HG03520 (cell line): ENCODE data around the gene HSD17B3.
"Not testable (repeated sequence)": the region's sequence is repeated elsewhere in the genome, so short reads cannot be mapped to it uniquely, and the experiment has no call there.

Experiments used
- ATAC-seq: cut with Tn5 transposase; IDR thresholded peaks from one replicate; pipeline ENCODE4 v1.9.1; 2021; ENCODE audit warnings: mild to moderate bottlenecking, moderate library complexity; ENCODE audit not compliant: unreplicated experiment

The HSD17B3 gene

GRCh38 chr9:96236854-96237550 lies 65.0 kb downstream of the HSD17B3 start:
- no peak for ATAC-seq

DNA sequence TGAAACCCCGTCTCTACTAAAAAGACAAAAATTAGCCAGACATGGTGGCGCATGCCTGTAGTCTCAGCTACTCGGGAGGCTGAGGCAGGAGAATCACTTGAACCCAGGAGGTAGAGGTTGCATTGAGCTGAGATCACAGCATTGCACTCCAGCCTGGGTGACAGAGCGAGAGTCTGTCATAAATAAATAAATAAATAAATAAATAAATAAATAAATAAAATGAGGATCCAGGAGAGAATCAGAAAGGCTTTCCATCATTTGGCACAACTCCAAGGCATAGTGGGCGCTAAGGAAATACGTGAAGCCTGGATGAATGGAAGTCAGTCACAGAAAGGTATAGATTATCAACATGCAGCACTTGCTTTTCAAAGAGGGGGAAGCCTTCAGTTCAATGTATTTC lies 65.6 kb downstream of the HSD17B3 start:
- ATAC-seq, result not testable (repeated sequence)

- no peak for ATAC-seq
These were observed 69.3 kb downstream of the HSD17B3 start for GRCh38 chr9:96232539-96233241.

GRCh38 chr9:96232164-96232538 lies 69.8 kb downstream of the HSD17B3 start:
- no peak for ATAC-seq

DNA sequence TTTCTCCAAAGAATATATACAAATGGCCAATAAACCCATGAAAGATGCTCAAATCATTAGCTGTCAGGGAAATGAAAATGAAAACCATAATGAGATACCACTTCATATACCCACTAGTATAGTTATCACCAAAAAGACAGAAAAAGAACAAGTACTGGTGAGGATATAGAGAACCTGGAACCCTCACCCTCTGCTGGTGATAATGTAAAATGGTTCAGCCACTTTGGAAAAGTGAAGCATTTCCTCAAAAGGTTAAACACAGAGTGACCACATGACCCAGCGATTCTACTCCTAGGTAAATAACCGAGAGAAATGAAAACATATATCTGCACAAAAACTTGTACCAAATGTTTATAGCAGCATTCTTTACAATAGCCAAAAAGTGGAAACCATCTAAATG lies 72.0 kb downstream of the HSD17B3 start:
- ATAC-seq, result no peak

DNA sequence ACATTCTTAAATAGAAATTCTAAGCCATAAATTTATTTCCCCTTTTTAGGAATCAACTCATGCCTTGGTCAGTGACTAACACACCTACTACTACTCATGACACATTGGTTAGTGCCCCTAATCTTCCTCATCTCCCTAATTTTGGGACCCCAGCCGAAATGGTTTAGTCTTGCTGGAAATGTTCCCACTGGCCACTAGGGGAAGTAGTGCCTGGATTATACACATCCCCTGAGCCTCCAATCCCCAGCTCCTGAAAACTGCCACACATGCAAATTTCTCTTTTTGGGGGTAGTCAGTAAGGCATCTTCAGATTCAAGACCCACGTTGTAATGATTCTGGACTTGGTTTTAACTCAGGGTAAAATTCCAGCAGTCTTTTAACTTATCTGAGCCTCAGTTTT lies 79.8 kb downstream of the HSD17B3 start:
- no peak for ATAC-seq

DNA sequence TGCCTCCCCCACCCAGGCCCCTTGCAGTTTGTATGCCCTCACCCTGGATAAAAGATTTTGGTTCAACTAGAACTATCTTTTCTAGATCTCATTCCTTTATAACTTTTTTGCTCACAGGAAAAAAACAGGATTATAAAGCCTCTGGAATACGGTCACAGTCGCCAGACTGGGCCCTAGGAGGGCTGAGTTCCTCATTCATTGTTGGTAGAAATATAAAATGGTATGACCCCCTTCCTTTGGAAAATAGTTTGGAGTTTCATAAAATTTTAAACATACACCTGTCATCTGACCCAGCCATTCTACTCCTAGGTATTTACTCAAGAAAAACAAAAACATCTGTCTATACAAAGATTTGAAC lies 82.1 kb downstream of the HSD17B3 start:
- ATAC-seq, result no peak

- no peak for ATAC-seq
These were observed 82.7 kb downstream of the HSD17B3 start for GRCh38 chr9:96219026-96219899.

DNA sequence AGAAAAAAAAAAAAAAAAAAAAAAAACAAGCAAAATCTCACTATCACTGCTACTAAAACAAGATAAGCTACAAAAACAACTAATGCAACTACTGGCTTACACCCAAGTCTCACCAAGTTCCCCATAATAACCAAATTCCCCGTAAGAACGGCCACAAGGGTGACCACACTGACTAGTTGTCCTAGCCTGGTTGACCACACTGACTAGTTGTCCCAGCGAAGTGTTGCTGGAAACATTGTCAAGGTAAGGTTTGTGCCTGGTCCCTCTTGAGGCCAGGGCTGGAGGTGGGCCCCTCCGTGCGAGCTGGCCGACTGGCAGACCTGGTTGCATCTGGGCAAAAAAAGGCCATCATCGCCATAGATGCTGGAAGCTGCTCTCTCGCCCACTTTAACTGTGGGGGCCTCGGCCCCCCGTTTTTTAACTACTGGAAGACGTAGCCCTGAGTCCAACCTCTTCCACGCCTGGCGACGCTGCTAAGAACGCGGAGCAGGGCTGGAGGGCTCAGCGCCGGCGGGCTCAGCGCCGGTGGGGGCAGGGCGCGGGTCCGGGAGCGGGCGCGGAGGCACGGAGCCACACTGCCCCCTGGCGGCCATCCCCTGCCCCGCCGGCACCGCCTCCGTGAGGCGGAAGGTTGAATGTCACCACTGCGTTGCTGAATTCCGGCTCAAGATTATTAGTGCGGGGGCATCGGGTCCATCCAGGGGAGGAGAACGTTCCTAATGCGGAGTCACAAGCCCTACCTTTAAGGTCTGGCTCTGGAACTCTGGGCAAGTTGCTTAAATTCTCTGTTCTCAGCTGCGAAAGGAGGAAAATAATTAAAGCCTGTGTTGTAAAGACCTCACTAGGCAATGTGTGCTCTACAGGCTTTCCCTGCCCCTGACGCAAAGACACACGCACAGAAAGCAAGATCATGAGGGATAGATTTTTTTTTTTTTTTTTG lies 84.0 kb downstream of the HSD17B3 start:
- no peak for ATAC-seq

DNA sequence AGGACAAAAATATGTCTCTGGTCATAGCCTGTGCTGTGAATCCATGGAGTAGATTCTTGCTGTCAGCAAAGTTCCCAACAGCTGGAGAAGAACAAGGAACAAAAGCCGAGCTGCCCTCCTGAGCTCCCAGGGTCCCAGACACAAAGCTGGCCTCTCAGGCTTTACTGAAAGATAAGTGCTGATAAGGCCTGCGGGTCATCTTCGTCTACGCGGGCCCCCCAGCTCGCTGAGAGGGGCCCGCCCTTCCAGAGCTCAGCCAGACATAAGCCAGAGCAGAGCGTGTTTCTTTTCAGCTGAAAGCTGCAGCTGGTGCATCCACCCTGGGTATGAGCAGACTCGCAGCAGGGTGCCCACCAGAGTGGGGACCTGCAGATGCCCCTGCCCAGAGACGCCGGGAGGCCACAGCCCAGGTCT lies 84.7 kb downstream of the HSD17B3 start:
- no peak for ATAC-seq

DNA sequence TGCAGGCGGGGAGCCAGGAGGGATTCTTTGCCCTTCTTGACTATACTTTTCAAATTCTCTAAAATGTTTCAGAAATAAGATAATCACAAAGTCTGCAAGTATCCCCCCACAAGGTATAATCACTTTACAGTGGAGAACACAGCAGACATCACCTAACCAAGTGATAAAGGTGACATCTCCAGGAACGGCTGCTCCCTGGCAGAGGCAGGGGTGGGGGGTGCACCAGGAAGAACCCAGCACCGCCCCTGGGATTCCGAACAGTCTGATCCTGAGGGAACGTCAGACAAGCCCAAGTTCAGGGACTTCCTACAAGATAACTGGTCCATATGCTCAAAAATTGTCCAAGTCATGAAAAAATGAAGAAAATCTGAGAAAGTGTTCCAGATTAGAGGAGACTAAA lies 85.4 kb downstream of the HSD17B3 start:
- no peak for ATAC-seq

DNA sequence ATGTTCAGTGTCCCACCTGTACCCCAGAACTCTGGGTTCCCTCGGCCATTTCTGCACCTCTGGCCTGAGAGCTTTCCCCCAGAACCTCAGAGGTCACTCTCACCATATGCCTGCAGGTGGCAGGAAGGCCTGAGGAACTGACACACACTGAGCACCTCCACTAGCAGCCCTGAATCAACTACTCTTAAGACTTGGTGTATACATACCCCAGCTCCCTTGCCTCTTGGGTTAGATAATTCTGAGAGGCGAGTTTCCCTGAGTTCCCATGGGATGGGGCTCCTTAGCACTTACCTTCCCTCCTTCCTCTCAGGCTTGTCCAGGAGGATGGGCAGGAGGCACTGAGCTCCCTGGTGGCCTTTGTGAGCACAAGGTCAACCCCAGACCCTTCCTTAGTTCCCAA lies 86.1 kb downstream of the HSD17B3 start:
- ATAC-seq, result no peak

- no peak for ATAC-seq
These were observed 87.3 kb downstream of the HSD17B3 start for GRCh38 chr9:96214635-96215034.

DNA sequence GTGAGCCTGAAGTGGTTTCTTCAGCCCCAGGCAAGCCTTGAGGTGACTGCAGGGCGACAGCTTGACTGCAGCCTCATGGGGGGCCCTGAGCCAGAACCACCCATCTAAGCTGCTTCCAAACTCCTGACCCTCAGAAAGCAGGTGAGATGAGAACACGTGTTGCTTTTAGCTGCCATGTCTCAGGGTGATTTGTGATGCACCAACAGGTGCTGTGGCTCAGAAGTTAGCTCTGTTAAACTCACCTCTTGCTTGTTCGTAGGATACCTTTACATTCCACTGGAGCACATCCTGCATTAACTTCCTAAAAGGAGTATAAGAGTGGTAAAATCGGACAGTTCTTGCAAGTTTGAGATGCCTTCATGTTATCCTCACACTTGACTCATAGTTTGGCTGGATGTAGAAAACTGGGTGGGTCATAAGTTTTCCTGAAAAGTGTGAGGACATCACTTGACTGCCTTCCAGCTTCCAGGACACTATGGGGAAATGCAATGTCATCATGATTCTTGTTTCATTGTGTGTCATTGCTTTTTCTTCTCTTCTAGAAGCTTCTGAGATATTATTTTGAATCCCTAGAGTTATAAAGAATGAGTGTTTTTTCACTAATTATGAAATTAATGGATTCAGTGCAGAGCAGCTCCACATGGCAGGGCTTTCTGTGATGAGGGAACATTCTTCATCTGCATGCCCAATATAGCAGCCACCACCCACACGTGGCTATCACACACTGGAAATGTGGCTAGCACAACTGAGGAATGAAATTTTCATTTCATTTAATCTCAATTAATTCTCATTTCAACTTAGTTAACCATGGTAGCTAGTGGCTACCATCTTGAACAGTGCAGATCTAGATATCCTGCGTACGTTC lies 92.3 kb downstream of the HSD17B3 start:
- ATAC-seq, result no peak

DNA sequence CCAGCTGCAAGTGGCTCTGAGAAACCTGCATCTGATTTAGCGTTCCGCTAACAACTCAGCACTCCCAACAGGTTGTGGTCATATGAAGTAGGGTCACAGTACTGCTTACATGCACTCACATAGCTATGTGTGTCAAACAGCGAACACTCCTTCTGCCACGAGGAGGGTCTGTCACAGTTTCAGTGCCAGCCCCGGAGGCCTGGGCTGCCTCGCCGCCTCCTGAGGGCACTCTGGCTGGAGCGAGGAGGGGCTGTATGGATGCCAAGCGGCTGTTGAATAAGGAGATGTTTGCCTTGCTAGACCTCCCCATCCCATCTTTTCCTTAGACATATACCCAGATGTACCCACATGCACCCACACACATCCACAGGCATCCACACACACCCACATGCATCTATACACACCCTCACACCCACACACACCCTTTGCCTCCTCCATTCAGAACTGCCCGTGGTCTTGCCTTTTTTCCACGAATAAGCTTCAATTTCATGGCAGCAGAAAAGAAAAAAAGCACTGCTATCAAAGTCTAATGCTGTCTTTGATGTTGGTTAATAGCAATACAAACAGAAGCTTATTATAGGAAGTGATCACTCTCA lies 95.7 kb downstream of the HSD17B3 start:
- no peak for ATAC-seq

DNA sequence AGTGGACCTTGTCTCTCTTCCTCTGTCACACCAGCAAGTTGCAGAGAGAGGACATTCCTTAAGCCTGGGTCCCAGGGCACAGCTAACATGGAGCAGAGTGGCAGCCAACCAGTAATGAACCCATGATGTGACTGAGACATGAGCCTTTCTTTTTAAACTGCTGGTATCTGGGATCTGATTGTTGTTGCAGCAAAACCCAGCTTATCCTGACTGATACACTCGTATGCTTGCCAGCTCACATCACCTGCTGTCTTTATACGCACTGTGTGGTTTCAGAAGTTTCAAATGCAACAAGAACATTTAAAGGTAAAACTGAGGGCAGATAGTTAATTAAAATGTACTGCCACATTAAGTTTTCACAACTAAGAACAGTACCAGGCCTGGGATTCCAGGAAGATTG lies 97.1 kb downstream of the HSD17B3 start:
- no peak for ATAC-seq

DNA sequence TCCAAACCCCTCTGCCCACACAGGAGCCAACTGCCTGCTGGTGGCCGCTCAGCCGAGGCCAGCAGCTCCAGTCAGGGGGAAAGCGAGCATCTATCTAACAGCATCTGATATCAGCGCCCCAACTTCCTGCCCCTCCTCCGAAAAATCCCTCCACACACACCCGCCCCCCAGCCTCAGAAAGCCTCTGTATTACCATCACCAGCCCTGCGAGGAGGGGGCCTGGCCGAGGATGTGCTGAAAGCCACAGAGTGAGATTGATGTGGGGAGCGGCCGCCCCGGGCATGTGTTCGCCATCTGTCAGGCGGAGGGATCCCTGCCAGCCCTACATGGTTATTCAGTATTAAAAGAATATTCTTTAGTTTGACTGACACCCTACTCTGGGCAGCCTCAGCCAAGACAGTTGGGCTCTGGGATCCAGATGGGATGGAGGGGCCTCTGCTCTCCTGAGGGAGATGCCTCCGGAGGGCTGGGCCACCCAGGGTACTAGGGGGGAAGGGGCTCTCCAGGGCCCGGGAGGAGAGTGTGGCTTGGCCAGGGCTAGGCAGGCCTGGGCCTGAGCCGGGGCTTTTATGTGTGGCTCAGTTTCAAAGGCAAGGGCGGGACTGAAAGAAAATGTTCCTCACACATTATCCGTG lies 98.0 kb downstream of the HSD17B3 start:
- no peak for ATAC-seq

GRCh38 chr9:96202971-96203780 lies 98.8 kb downstream of the HSD17B3 start:
- ATAC-seq, result no peak
